Medulla oblongata (tissue), 1 donor: ENCODE results near the gene ACAD11.
"Not testable (repeated sequence)": the region's sequence is repeated elsewhere in the genome, so short reads cannot be mapped to it uniquely, and the experiment has no call there.

Experiments
- DNase-seq: peaks from one replicate; pipeline ENCODE4 v3.0.0-alpha.2; 2015; ENCODE audit errors: extremely low spot score

The ACAD11 gene

DNA sequence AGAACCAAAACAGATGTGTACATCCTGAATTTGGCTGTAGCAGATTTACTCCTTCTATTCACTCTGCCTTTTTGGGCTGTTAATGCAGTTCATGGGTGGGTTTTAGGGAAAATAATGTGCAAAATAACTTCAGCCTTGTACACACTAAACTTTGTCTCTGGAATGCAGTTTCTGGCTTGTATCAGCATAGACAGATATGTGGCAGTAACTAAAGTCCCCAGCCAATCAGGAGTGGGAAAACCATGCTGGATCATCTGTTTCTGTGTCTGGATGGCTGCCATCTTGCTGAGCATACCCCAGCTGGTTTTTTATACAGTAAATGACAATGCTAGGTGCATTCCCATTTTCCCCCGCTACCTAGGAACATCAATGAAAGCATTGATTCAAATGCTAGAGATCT is 59.0 kb downstream of the ACAD11 start:
- not testable (repeated sequence) for DNase-seq

DNA sequence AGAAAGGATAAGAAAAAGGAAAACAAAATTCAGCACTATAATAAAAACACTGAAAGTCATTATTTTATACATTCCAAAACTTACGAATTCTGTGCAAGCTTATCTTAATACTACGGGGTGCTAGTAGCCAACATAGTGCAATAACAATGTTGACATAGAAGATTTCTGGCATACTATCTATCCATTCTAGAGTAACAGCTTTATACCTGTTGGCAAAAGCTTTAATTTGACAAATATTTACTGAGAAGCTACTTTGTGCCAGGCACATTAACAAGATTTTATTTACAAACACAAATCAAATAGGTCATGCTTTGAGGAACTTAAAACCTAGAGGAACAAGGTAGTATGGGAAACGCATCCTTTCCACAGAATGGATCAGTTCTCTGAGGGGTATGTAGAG is 61.4 kb downstream of the ACAD11 start:
- DNase-seq, result no peak

DNA sequence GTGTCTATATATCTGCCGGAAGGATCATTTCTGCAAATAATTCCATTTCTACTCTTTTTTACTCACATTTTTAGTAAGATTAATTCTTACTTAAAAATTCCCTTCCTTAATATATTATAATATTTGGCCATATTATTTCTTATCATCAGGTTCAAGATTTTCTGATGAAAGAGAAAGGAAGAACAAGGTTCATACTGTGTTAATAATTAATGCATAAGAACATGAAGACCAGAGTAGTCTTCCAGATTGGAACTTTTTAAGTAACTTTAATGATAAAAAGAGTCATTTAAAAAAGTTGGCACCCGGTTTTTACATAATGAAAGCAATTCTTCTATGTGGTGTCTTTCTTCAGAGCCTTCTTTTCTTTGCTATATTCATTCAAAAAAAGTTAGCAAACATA is 61.9 kb downstream of the ACAD11 start:
- DNase-seq, result no peak

DNA sequence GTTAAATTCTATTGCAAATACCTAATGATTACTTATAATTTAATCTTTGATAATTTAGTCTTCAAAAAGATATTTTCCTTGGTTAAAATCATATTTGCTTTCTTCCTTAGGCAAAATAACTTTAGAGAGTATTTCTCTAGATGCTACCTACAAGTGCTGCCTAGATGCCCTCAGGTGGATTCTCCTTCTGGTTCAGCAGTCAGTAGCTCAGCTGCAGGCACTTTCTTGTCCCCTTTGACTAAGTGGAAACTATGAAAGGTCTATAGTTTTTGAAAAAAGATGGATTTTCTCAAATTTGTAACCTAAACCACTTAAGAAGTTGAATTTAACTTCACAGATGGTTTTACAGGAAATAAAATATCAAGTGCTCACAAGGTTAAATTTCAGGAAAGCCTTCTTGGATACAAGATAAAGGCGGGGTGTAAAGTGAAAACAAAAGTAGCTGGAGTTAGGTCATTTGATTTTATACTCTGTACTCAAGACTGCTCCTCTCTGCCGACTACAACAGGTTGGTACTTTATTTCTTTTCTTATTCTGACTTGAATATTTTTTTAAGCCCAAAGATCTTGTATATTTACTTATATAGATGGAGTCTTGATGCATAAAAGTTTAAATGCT is 62.7 kb downstream of the ACAD11 start, which contains the start of gene ACKR4:
Gene ACKR4, plus strand, starts transcription at position 455 of the 618 bp plus-strand sequence. CDS start 3,128 bp downstream, outside the sequence.
- DNase-seq, result no peak

GRCh38 chr3:132596326-132596725 is 63.3 kb downstream of the ACAD11 start:
- no peak for DNase-seq

- DNase-seq, result no peak
These were observed 64.6 kb downstream of the ACAD11 start for GRCh38 chr3:132595014-132595413.

DNA sequence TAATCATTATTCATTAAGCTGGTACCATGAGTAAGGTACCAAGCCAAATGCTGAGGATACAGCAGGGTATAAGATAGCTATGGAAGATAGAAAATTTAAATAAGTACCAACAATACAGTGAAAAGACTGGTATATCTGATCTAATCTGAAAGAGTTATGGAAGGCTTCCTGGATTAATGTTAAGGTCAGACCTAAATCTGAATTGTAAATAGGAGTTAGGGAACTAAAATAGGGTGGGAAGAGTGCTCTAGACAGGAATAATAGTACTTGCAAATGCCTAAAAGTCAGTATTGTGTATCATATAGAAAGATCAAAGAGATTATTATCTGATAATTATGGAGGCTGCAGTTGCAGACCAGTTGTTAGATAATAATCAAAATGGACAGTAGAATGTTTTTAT is 65.1 kb downstream of the ACAD11 start:
- no peak for DNase-seq

GRCh38 chr3:132593947-132594323 is 65.7 kb downstream of the ACAD11 start:
- DNase-seq, result no peak

GRCh38 chr3:132593241-132593946 is 66.2 kb downstream of the ACAD11 start:
- DNase-seq, result no peak

- no peak for DNase-seq
These were observed 67.4 kb downstream of the ACAD11 start for GRCh38 chr3:132592216-132592615.

- DNase-seq, result no peak
These were observed 72.2 kb downstream of the ACAD11 start for GRCh38 chr3:132587401-132587800.

DNA sequence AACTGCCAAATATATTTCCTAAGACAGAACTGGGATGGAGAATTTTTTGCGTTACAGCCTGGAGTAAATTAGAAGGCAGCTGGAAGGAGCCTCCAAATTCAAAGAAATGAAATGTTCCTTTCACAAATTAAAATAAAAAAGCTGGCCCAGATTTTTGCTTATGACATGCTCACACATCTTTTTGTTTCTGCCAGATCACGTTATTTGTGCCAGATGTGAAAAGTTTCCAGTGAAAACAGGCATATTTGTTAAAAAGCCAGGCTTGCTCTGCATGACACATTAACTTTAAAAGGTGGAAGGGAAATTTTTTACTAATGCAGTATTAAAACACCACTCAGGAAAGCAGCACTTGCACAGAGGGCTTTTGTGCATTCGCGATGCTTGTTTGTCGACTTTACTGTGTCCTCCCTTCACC is 85.8 kb downstream of the ACAD11 start:
- no peak for DNase-seq

GRCh38 chr3:132570016-132570415 is 89.6 kb downstream of the ACAD11 start:
- no peak for DNase-seq

GRCh38 chr3:132569580-132569979 is 90.0 kb downstream of the ACAD11 start:
- DNase-seq, result no peak

- DNase-seq, result no peak
These were observed 90.5 kb downstream of the ACAD11 start for GRCh38 chr3:132569153-132569552.

DNA sequence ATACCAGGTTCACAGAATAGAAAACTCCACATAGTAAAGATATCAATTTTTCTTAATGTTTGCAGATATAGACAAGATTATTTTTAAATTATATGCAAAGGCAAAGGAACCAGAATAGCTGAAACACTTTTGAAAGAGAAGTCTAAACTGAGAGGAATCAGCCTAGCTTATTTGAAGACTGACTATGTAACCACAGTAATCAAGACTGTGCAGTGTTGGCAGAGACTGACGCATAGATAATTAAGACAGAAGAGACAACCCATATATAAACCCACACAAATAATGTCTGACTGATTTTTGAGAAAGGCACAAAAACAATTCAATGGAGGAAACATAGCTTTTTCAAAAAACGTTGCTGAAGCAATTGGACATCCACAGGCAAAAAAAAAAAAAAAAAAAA is 91.2 kb downstream of the ACAD11 start:
- DNase-seq, result no peak

GRCh38 chr3:132564070-132564465 is 95.5 kb downstream of the ACAD11 start:
- DNase-seq, result no peak

DNA sequence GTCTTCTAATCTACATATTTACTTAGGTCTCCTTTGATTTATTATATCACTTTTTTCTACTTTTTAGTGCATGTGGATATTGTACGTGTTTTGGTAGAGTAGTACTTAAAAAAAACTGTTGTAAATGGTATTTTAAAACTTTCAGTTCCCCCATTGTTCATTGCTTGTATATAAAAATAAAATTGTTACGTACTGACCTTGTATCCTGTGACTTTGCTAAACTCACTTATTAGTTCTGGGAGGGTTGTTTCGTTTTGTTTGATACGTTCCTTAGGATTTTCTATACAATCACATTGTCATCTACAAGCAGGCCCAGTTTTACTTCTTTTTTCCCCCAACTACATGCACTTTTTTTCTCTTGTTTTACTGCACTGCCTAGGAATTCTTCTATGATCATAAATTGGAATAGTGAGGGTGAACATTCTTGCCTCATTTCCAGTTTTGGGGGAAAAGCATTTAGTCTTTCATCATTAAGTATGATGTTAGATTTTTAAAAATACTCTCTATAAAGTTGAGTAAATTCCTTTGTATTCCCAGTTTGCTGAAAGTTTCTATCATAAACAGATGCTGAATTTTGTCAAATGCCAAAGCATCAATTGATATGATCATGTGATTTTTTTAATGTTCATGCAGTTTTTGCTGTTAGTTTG is 96.1 kb downstream of the ACAD11 start:
- DNase-seq, result no peak

DNA sequence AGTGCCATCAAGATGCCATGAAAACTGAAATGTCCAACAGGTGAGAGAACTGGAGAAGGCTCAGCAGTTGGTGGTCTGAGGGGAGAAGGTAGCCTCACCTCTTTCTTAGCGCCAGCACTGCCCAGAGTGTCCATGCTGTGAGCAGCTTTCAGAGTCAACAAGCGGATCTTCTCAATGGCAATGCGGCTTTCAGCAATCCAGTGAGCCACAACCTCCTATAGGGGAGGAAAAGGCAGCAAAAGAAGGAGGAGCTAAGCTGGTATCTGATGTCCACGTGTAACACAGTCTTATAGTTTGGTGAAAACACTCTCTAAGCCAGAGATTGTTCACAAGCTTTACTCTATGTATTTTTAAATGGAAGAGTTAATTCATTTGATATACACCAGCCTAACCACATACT is 98.6 kb downstream of the ACAD11 start:
- DNase-seq, result no peak

DNA sequence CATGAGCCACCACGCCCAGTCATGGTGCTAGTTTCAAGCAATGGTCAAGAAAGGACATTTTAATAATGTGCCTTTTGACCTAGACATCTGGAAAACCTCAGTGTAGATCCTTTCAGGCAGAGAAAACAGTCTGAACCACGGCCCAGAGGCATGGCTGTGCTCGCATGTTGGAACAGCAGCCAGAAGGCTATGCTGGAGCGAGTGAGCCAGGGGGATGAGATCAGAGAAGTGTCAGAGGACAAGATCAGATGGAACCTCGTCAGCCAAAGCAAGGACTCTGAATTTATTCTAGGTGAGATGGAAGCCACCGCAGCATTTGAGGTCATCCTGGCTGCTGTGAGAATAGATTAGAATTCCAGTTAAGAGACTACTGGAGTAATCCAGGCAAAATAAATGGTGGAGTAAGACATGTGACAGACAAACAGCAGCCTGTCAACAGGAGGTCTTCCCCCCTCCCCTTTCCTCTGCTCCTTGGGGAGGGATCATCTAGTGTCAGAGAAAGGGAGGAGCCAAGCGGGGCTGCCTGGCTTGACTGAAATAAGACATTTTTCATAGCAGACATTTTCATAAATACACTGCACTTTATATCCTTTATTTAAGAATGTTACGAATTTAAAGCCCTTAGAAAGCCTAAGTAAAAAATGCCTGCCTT is 103.0 kb downstream of the ACAD11 start:
- no peak for DNase-seq

- DNase-seq, result not testable (repeated sequence)
These were observed 103.6 kb downstream of the ACAD11 start for GRCh38 chr3:132556036-132556386.

DNA sequence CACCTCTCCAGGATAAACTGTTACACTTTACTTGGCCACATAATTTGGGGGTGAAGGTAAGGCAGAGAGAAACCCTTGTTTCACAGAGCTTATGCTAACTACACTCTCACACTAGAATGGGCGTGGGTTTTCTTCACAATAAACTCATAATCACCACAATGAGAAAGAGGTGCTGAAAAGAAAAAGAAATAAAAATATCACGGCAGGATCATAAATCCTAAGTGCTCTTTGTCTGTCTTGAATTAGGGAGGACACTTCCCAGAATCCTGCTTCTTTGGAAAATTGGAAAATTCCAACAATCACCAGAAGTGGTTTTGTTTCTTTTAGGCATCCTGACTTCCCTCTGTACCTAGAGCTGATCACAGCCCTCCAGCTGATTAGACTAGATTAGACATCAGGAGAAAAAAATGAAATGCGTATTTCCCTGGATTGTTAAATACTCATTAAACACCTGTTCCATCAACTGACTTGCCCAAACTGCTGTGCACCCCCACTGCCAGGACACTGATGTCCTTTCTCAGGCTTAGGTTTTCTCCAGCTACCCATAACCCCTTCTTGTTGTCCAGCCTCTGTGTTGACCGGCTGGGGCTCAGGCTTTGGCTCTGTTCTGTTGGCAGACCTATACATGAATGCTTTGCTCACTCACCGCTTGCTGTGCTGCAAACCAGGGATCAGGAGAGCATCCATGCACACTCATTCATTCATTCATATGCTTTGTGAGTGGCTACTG is 104.1 kb downstream of the ACAD11 start:
- no peak for DNase-seq
